Progenitor cell of endocrine pancreas (in vitro differentiated cells): ENCODE data around the gene KRT77. TPM values are rescaled to one million over a fixed set of nuclear protein-coding genes. Genes with fewer than 3 reads are reported as not detected.

Experiments
- DNase-seq: peaks from one replicate; pipeline ENCODE4 v3.0.0; 2021; ENCODE audit warnings: low spot score; ENCODE audit not compliant: unreplicated experiment
- H3K27ac Mint-ChIP-seq: 2 replicates; pipeline ENCODE4 v1.8.0; 2021; ENCODE audit warnings: mild to moderate bottlenecking, moderate library complexity, mixed read lengths
- H3K27me3 Mint-ChIP-seq: 2 replicates; pipeline ENCODE4 v1.8.0; 2021; ENCODE audit warnings: mixed read lengths
- H3K36me3 Mint-ChIP-seq: 2 replicates; pipeline ENCODE4 v1.8.0; 2022; ENCODE audit warnings: mixed read lengths; ENCODE audit not compliant: insufficient read depth
- H3K4me1 Mint-ChIP-seq: 2 replicates; pipeline ENCODE4 v1.8.0; 2021; ENCODE audit warnings: low read depth, mixed read lengths
- H3K4me3 Mint-ChIP-seq: 2 replicates; pipeline ENCODE4 v1.8.0; 2021; ENCODE audit warnings: low read depth, mild to moderate bottlenecking, moderate library complexity, mixed read lengths
- H3K9me3 Mint-ChIP-seq: 2 replicates; pipeline ENCODE4 v1.8.0; 2021; ENCODE audit warnings: low read depth, mixed read lengths
- total RNA-seq: library from RNA; stranded (reverse); gene quantifications from 2 replicates; pipeline ENCODE4 v1.2.1, GENCODE V29; 2021
- TF ChIP-seq, protein P1 (sequence below): fragments of 200-600 bp; sonication (generic); IDR thresholded peaks from one replicate; pipeline ENCODE4 v1.5.0; 2021; ENCODE audit warnings: antibody characterized with exemption, mild to moderate bottlenecking; ENCODE audit not compliant: unreplicated experiment

KRT77 gene
- total RNA-seq, 1 donor from 2014 or later: not detected

DNA sequence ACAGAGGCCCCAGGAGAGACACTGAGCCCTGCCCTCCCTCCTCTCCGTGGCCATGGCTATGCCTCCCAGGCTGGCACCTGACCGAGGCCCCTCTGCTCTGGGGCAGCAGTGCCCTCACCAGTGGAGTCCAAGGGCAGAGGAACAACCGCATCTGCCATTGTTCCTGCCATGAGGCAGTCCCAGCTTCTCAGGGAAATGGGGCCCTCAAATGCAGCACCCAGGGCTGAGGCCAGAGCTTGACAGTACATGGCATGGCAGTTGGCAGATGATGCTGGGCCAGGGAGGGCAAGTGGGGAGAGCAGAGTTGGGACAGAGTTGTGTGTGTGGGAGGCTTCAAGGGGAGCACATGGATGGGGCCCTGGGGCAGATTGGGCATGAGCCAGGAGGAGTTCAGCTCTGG, 21.1 kb upstream of the KRT77 start:
- H3K4me1 Mint-ChIP-seq: no peaks in the 10 kb centered on the region
- H3K9me3 Mint-ChIP-seq: no peaks in the 10 kb centered on the region
- no peaks in the 10 kb centered on the region for H3K36me3 Mint-ChIP-seq
- TF ChIP-seq, protein P1, sequence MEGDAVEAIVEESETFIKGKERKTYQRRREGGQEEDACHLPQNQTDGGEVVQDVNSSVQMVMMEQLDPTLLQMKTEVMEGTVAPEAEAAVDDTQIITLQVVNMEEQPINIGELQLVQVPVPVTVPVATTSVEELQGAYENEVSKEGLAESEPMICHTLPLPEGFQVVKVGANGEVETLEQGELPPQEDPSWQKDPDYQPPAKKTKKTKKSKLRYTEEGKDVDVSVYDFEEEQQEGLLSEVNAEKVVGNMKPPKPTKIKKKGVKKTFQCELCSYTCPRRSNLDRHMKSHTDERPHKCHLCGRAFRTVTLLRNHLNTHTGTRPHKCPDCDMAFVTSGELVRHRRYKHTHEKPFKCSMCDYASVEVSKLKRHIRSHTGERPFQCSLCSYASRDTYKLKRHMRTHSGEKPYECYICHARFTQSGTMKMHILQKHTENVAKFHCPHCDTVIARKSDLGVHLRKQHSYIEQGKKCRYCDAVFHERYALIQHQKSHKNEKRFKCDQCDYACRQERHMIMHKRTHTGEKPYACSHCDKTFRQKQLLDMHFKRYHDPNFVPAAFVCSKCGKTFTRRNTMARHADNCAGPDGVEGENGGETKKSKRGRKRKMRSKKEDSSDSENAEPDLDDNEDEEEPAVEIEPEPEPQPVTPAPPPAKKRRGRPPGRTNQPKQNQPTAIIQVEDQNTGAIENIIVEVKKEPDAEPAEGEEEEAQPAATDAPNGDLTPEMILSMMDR: no peak
- DNase-seq: no peak
- peaks cover 50% of the 10 kb centered on the region for H3K27me3 Mint-ChIP-seq
- H3K4me3 Mint-ChIP-seq: no peak overlapping the region
- H3K27ac Mint-ChIP-seq: no peak overlapping the region

DNA sequence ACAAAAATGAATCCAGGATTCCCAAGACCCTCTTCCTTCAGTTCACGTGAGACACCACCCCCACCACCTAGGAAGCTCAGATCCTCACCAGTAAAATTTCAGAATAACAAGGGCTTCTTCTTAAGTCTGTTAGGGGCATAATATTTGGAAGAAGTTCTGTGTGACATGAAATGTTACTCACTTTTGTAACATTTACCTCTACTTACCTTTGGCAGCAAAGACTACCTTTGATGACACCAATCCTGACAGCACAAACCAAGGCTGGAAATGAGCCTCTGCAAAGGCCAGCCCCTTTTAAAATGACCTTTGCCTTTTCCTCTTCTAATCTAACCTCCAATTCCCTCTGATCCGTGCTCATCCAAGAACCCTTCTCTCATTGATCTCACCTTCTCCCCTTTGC, 19.4 kb upstream of the KRT77 start:
- no peak overlapping the region for H3K4me3 Mint-ChIP-seq
- no peak for DNase-seq
- no peaks in the 10 kb centered on the region for H3K36me3 Mint-ChIP-seq
- no peaks in the 10 kb centered on the region for H3K4me1 Mint-ChIP-seq
- H3K9me3 Mint-ChIP-seq: no peaks in the 10 kb centered on the region
- TF ChIP-seq, protein P1: no peak
- peaks cover 47% of the 10 kb centered on the region for H3K27me3 Mint-ChIP-seq
- H3K27ac Mint-ChIP-seq: no peak overlapping the region

DNA sequence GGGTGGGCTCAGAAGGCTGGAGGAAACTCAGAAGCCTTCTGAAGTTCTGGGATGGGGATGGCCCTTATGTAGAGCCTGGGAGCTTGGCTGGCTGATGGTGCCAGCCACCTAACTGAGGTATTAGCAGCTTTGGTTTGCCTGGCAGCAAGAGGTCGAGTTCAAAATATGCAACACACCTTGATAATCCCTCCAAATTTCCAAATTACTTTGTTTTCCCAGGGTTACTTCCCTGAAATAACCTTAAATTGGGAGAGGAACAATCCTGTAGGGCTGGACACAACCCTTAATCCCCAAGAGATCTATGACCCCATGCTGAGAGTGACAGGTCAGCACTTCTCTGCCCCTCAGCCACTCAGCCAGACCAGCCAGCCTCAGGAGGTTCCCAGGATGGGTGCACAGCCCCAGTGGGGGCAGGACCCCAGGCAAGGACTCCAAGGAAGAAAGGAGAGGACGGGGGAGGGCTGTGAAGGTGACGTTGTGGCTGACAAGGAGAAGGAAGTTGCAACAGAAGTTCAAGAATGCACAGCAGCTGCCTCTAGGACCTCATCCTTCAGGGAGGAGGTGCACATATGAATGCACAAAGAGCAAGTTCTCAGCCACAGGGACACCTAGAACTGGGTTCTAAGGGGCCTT, 18.6 kb upstream of the KRT77 start:
- Mint-ChIP-seq H3K27ac (no peak overlapping the region), H3K4me3 (no peak overlapping the region), H3K27me3 (peaks cover 49% of the 10 kb centered on the region), H3K9me3 (no peaks in the 10 kb centered on the region), H3K4me1 (no peaks in the 10 kb centered on the region), H3K36me3 (no peaks in the 10 kb centered on the region)
- no peak for DNase-seq
- TF ChIP-seq, protein P1: no peak

DNA sequence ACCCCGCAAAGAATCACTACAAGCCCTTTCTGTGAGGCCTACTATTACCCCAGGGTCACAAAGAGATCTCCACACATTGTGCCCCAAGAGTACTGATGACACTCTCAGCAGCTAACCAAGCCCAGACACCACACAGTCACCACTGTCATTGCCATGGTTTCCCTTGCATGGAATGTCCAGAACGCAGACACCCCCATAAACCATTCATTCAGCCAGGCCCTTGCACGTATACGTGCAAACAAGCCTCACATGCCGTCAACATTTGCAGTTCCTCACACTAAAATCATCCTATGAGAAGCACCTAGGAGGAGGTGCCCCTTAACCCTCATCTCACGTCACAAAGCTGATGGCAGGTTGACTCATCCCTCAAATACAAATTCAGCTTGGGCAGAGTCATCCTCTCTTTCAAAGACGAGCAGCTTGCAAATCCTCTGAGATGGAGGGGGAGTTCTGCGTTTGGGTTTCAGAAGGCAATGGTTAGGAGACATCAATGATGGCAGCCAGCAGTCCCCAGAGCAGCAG, 17.1 kb upstream of the KRT77 start:
- TF ChIP-seq, protein P1: no peak
- H3K36me3 Mint-ChIP-seq: no peaks in the 10 kb centered on the region
- no peaks in the 10 kb centered on the region for H3K9me3 Mint-ChIP-seq
- peaks cover 54% of the 10 kb centered on the region for H3K27me3 Mint-ChIP-seq
- no peaks in the 10 kb centered on the region for H3K4me1 Mint-ChIP-seq
- H3K27ac Mint-ChIP-seq: no peak overlapping the region
- no peak for DNase-seq
- H3K4me3 Mint-ChIP-seq: no peak overlapping the region

DNA sequence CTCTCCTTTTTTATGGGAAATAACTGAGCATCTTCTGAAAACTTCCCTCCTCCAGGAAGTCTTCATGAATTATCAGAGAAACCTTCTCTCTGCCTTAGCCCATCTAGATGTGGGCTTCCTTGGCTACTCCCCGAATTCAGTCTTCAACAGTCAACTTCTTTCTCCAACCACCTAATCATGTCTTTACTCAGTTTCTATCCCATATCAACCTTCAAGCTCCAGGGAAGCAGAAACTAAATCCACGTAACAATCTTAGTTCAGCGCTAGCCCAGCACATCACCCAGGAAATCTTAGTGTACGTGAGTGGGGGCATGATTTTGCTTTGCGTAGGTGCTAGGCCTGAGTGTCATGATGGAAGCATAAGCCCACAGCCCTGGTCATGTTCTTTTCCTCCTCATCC, 12.7 kb upstream of the KRT77 start:
- Mint-ChIP-seq H3K9me3 (no peaks in the 10 kb centered on the region), H3K27me3 (peaks cover 67% of the 10 kb centered on the region), H3K4me3 (no peak overlapping the region), H3K27ac (no peak overlapping the region), H3K36me3 (no peaks in the 10 kb centered on the region), H3K4me1 (no peaks in the 10 kb centered on the region)
- TF ChIP-seq, protein P1: no peak
- DNase-seq: no peak
